Measurements from ENCODE around the gene ACSM2B. TPM values are rescaled to one million over a fixed set of nuclear protein-coding genes. Genes with fewer than 3 reads are reported as not detected.
"Not testable (repeated sequence)": the region's sequence is repeated elsewhere in the genome, so short reads cannot be mapped to it uniquely, and the experiment has no call there.

The ACSM2B gene
- total RNA-seq, 1 donor from 2014 or later = not detected

- no peak for DNase-seq (ENCODE audit: low read depth)
Observed at GRCh38 chr16:20538687-20539086, 37.5 kb downstream of the ACSM2B start.

GRCh38 chr16:20538181-20538580 lies 38.0 kb downstream of the ACSM2B start:
- no peak for DNase-seq (ENCODE audit: low read depth)

GRCh38 chr16:20536669-20537068 lies 39.5 kb downstream of the ACSM2B start:
- DNase-seq (ENCODE audit: low read depth) = not testable (repeated sequence)

- not testable (repeated sequence) for DNase-seq (ENCODE audit: low read depth)
Observed at GRCh38 chr16:20532284-20532792, 43.8 kb downstream of the ACSM2B start.

- DNase-seq (ENCODE audit: low read depth) = not testable (repeated sequence)
Observed at GRCh38 chr16:20531795-20532194, 44.4 kb downstream of the ACSM2B start.

GRCh38 chr16:20520103-20520502 lies 56.1 kb downstream of the ACSM2B start:
- DNase-seq (ENCODE audit: low read depth) = no peak

GRCh38 chr16:20519231-20519630 lies 56.9 kb downstream of the ACSM2B start:
- no peak for DNase-seq (ENCODE audit: low read depth)

- no peak for DNase-seq (ENCODE audit: low read depth)
Observed at GRCh38 chr16:20517149-20517548, 59.0 kb downstream of the ACSM2B start.

GRCh38 chr16:20515688-20516090 lies 60.5 kb downstream of the ACSM2B start:
- no peak for DNase-seq (ENCODE audit: low read depth)

- DNase-seq (ENCODE audit: low read depth) = peak; percentile 2
Observed at GRCh38 chr16:20510323-20510722, 65.8 kb downstream of the ACSM2B start.

- DNase-seq (ENCODE audit: low read depth) = no peak
Observed at GRCh38 chr16:20507280-20507679, 68.9 kb downstream of the ACSM2B start.

- no peak for DNase-seq (ENCODE audit: low read depth)
Observed at GRCh38 chr16:20504418-20504817, 71.7 kb downstream of the ACSM2B start.

GRCh38 chr16:20491448-20491847 lies 84.7 kb downstream of the ACSM2B start:
- DNase-seq (ENCODE audit: low read depth) = not testable (repeated sequence)

GRCh38 chr16:20490994-20491393 lies 85.2 kb downstream of the ACSM2B start:
- not testable (repeated sequence) for DNase-seq (ENCODE audit: low read depth)

Other genes with a start within 250 kb of the ACSM2B start
- not detected in 2 replicates for gene GP2, start 248.9 kb downstream of the ACSM2B start, total RNA-seq
- not detected in 2 replicates for gene UMOD, start 223.7 kb downstream of the ACSM2B start, total RNA-seq
- not detected in 2 replicates for gene PDILT, start 171.6 kb downstream of the ACSM2B start, total RNA-seq
- 2.0 and 2.7 TPM in 2 replicates for gene ACSM5, start 166.8 kb downstream of the ACSM2B start, total RNA-seq
- gene ACSM2A, start 124.8 kb downstream of the ACSM2B start, total RNA-seq = not detected in 2 replicates
- gene ACSM1, start 121.3 kb upstream of the ACSM2B start, total RNA-seq = not detected in 2 replicates
- 41.0 and 50.5 TPM in 2 replicates for gene THUMPD1, start 165.5 kb upstream of the ACSM2B start, total RNA-seq
- gene ACSM3, start 187.6 kb upstream of the ACSM2B start, total RNA-seq = not detected in 2 replicates
- 20.1 and 27.1 TPM in 2 replicates for gene ERI2, start 230.1 kb upstream of the ACSM2B start, total RNA-seq
- gene REXO5, start 230.2 kb upstream of the ACSM2B start, total RNA-seq = 5.7 and 7.2 TPM in 2 replicates

Measured in myocyte (in vitro differentiated cells).